ENCODE measurements around the gene PRKCZ.

GRCh38 chr1:2168090-2168489 is 117.9 kb downstream of the PRKCZ start:
- TF ChIP-seq CTCF (IDR thresholded peaks at IDR 0.05) (no peak), POLR2A (IDR thresholded peaks at IDR 0.05) (no peak)

Measured in uterus (tissue), 2 donors.